Thoracic aorta (tissue), 2 donors: ENCODE measurements around the gene PRXL2B. TPM values are rescaled to one million over a fixed set of nuclear protein-coding genes. Genes with fewer than 3 reads are reported as not detected.

ENCODE experiments used
- ATAC-seq: fragments of 150-250 bp; one replicate; pipeline ENCODE4 v1.8.0; 2017; ENCODE audit warnings: low read depth; ENCODE audit not compliant: insufficient number of reproducible peaks, low FRiP score
- DNase-seq: peaks from one replicate; pipeline ENCODE4 v3.0.0-alpha.2; 2020; ENCODE audit warnings: low spot score
- H3K27ac ChIP-seq, 2 donors: fragments of 200-600 bp; sonication (generic); 1 replicate in 1 of 2; 2 replicates in 1 of 2; pipeline ENCODE4 v1.5.1; 2016; ENCODE audit warnings: mild to moderate bottlenecking in 2 of 2, moderate library complexity in 2 of 2
- H3K27me3 ChIP-seq: fragments of 200-600 bp; sonication (generic); replicated peaks from 2 replicates; pipeline ENCODE4 v1.6.0; 2016; ENCODE audit warnings: mild to moderate bottlenecking; ENCODE audit not compliant: insufficient read depth
- H3K36me3 ChIP-seq: fragments of 200-600 bp; sonication (generic); one replicate; pipeline ENCODE4 v1.5.1; 2016
- H3K4me1 ChIP-seq, 2 donors: fragments of 200-600 bp; sonication (generic); 1 replicate in 1 of 2; 2 replicates in 1 of 2; pipeline versions ENCODE4 v1.5.1 to v1.6.0; 2016; ENCODE audit warnings: low read depth in 2 of 2, mild to moderate bottlenecking in 1 of 2; ENCODE audit not compliant: control insufficient read depth in 1 of 2
- H3K4me3 ChIP-seq: fragments of 200-600 bp; sonication (generic); 2 replicates; pipeline ENCODE4 v1.5.1; 2016; ENCODE audit warnings: mild to moderate bottlenecking
- H3K9me3 ChIP-seq: fragments of 200-600 bp; sonication (generic); 2 replicates; pipeline ENCODE4 v1.5.1; 2016
- total RNA-seq, 2 donors: library from RNA; depleted of rRNA; stranded (reverse); fragments of >200 nt; gene quantifications; one replicate each; pipeline versions ENCODE4 v1.1.0 to v1.2.3, GENCODE V29; 2016
- TF ChIP-seq, protein P1 (sequence below): fragments of 200-600 bp; sonication (generic); IDR thresholded peaks from one replicate; pipeline ENCODE4 v1.5.1; 2019; ENCODE audit warnings: antibody characterized with exemption

Gene PRXL2B
- total RNA-seq, 2 donors from 2014 or later: 8.3 to 15.2 TPM

DNA sequence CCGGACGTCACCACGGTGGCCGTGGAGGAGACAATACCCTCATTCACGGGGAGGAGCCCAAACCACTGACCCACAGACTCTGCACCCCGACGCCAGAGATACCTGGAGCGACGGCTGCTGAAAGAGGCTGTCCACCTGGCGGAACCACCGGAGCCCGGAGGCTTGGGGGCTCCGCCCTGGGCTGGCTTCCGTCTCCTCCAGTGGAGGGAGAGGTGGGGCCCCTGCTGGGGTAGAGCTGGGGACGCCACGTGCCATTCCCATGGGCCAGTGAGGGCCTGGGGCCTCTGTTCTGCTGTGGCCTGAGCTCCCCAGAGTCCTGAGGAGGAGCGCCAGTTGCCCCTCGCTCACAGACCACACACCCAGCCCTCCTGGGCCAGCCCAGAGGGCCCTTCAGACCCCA lies 23.4 kb upstream of the PRXL2B start:
- Histone ChIP-seq H3K4me1 (no peaks in the 10 kb centered on the region), H3K9me3 (no peaks in the 10 kb centered on the region), H3K27me3 (no peaks in the 10 kb centered on the region), H3K4me3 (no peak overlapping the region), H3K27ac (no peak overlapping the region), H3K36me3 (no peaks in the 10 kb centered on the region)
- ATAC-seq (no peak), DNase-seq (no peak)
- TF ChIP-seq, protein P1, sequence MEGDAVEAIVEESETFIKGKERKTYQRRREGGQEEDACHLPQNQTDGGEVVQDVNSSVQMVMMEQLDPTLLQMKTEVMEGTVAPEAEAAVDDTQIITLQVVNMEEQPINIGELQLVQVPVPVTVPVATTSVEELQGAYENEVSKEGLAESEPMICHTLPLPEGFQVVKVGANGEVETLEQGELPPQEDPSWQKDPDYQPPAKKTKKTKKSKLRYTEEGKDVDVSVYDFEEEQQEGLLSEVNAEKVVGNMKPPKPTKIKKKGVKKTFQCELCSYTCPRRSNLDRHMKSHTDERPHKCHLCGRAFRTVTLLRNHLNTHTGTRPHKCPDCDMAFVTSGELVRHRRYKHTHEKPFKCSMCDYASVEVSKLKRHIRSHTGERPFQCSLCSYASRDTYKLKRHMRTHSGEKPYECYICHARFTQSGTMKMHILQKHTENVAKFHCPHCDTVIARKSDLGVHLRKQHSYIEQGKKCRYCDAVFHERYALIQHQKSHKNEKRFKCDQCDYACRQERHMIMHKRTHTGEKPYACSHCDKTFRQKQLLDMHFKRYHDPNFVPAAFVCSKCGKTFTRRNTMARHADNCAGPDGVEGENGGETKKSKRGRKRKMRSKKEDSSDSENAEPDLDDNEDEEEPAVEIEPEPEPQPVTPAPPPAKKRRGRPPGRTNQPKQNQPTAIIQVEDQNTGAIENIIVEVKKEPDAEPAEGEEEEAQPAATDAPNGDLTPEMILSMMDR: no peak

DNA sequence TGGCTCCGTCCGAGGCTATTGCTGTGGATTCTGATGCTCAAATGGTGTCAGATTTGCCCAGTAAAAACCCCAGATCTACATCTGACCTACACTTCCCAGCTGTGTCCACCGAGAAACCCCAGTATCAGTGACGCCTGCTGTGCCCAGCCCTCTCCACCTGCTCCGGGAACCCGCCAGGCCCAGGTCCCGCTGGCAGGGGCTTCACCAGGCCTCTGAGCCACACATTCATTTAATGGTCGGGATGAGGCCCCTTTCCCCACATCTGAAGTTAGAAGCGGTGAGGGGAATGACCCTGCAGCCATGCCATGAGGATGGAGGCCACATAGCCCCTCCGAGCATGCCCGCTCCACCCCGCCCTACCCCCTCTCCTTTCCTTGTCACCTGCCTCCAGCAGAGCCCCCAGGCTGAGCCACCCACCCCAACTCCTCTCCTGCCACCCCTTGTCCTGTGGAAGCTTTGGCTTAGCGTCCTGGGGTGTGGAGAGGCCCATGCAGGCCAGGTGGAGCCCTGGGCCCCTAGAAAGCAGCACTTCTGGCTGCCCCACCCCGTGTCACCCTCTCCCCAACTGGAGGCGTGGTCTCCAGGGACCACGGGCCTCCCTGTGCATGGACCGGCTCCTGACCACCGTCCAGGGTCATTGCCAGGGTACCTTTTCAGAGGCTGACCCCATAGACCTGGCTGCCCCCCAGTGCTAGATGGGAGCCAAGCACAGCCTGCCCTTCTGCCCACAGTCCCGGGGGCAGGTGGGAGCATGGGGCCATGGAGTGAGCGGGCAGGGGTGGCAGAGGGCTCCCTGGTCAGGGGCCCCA lies 22.4 kb upstream of the PRXL2B start:
- ATAC-seq: no peak
- no peaks in the 10 kb centered on the region for H3K4me1 ChIP-seq
- no peaks in the 10 kb centered on the region for H3K36me3 ChIP-seq
- no peaks in the 10 kb centered on the region for H3K27me3 ChIP-seq
- TF ChIP-seq, protein P1: no peak
- no peak overlapping the region for H3K4me3 ChIP-seq
- DNase-seq: no peak
- H3K9me3 ChIP-seq: no peaks in the 10 kb centered on the region
- no peak overlapping the region for H3K27ac ChIP-seq

DNA sequence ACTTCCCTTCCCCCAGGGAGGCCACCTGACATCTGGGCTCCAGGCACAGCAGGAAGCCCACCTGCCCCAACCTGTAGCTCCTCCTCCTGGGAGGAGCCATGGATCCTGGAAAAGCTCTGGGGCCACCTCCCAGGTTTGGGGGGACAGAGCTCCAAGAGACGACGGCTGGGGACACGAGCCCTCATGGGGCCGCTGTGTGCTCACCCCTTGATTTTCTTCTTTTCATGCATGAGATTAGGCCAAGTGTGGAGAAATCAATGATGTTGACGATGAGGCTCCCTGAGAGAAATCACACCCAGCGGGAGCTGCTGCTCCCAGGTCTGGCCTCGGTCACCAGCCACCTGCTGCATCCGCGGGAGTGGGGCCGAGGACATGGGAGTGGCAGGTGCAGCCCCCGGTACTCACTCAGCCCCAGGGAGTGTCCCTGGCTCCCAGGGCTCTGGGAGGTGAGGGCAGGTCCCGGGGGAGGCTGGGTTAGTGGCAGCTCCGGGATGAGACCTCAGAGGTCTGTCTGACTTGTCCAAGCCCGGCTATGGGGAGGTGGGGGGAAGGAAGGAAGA lies 21.7 kb upstream of the PRXL2B start:
- Histone ChIP-seq H3K36me3 (no peaks in the 10 kb centered on the region), H3K27ac (no peak overlapping the region), H3K4me3 (no peak overlapping the region), H3K9me3 (no peaks in the 10 kb centered on the region), H3K4me1 (no peaks in the 10 kb centered on the region), H3K27me3 (no peaks in the 10 kb centered on the region)
- TF ChIP-seq, protein P1: no peak
- ATAC-seq (no peak), DNase-seq (no peak)

DNA sequence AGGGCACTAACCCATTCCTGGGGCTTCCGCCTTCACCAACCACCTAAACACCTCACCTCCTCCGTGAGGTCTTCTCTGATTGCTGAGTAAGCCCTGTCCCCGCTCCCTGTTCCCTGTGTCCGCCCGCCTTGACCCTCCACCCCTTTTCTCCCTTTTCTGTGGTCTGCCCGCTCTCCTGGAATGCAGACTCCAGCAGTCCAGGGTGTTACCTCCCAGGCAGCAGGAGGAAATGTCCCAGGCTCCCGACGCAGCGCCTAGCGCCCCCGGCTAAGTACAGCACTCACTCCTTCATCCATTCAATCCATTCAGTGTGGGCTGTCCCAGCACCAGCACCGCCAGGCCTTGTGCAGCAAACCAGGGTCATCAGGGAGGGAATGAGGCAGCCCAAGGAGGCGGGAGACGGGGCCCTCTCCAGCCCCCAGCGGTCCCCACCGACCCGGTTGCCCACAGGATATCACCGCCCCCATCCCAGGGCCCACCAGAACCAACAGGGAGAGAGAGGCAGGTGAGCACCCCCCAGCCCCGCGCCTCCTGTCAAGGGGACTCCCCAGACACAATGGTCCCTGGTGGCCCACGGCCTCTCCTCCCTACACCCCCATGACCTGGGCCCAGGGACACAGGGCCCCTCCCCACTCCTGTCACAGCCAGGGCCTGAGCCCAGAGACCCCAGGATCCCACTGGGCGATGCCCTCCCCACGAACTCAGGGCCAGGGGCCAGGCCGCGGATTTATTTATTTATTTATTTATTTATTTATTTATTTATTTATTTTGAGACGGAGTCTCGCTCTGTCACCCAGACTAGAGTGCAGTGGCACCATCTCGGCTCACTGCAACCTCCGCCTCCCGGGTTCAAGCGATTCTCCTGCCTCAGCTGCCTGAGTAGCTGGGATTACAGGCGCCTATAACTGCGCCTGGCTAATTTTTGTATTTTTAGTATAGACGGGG lies 20.2 kb upstream of the PRXL2B start:
- Histone ChIP-seq H3K27ac (no peak overlapping the region), H3K36me3 (no peaks in the 10 kb centered on the region), H3K9me3 (no peaks in the 10 kb centered on the region), H3K4me3 (no peak overlapping the region), H3K4me1 (no peaks in the 10 kb centered on the region), H3K27me3 (no peaks in the 10 kb centered on the region)
- ATAC-seq (no peak), DNase-seq (no peak)
- TF ChIP-seq, protein P1: no peak
